BLaER1 treated with 17β-estradiol and CSF1 and Interleukin-3, amounts not matched to agents 10 nM and 100 nM (cell line): Measurements from ENCODE around the gene MED12L.

Experiments
- H3K27ac ChIP-seq, 11 experiments: shearing (Covaris generic); formaldehyde crosslinking; 2 replicates each; pipeline ENCODE4 v1.8.1; 2022
- H3K27me3 ChIP-seq, 11 experiments: shearing (Covaris generic); formaldehyde crosslinking; 2 replicates each; pipeline ENCODE4 v1.8.1; 2022
- H3K36me3 ChIP-seq, 11 experiments: shearing (Covaris generic); formaldehyde crosslinking; 2 replicates each; pipeline ENCODE4 v1.8.1; 2022
- H3K4me1 ChIP-seq, 10 experiments: shearing (Covaris generic); formaldehyde crosslinking; 2 replicates each; pipeline ENCODE4 v1.8.1; 2022
- H3K4me2 ChIP-seq, 11 experiments: shearing (Covaris generic); formaldehyde crosslinking; 2 replicates each; pipeline ENCODE4 v1.8.1; 2022
- H3K4me3 ChIP-seq, 10 experiments: shearing (Covaris generic); formaldehyde crosslinking; 2 replicates each; pipeline ENCODE4 v1.8.1; 2022
- H3K9ac ChIP-seq, 11 experiments: shearing (Covaris generic); formaldehyde crosslinking; 2 replicates each; pipeline ENCODE4 v1.8.1; 2022
- H3K9me3 ChIP-seq, 11 experiments: shearing (Covaris generic); formaldehyde crosslinking; replicated peaks in 1 of 11; 2 replicates each; pipeline ENCODE4 v1.8.1; 2022
- H4K20me1 ChIP-seq, 11 experiments: shearing (Covaris generic); formaldehyde crosslinking; 2 replicates each; pipeline ENCODE4 v1.8.1; 2022
- Cebpa-rat ChIP-seq, 11 experiments: shearing (Covaris generic); IDR thresholded peaks; 2 replicates each; pipeline ENCODE4 v1.8.1; 2022

The MED12L gene

DNA sequence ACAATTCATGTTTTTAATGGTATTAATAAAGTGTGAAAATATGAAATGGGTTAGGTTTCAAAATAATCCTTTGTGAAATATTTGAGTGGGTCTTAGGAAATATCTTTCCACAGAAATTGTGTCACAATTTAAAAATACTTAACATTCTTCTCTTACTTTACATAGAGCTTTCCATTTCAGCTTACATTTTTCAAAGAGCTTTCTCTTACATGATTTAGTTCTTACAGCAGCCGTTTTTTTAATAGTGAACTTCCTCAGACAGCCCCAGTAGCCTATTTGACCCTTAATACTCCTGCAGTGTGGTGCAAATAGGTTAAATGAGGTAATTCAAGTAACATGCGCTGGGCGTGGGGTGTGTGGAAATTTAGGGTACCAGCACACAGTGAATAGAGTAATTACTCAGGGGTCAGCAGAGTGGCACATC lies 277.3 kb downstream of the MED12L start:
- Histone ChIP-seq H3K9ac (no peak overlapping the region), H3K36me3 (peaks cover 0 to 13% (median 5%) of the 10 kb centered on the region in 11 experiments; a peak in 4 of 22 replicates), H3K27ac (no peak overlapping the region), H3K27me3 (no peaks in the 10 kb centered on the region), H4K20me1 (no peaks in the 10 kb centered on the region), H3K4me3 (no peak overlapping the region), H3K9me3 (no peaks in the 10 kb centered on the region), H3K4me2 (no peak overlapping the region), H3K4me1 (peaks cover 0 to 20% (median under 1%) of the 10 kb centered on the region in 10 experiments; a peak in 8 of 20 replicates)
- TF ChIP-seq Cebpa-rat (IDR thresholded peaks at IDR 0.05), result no peak

DNA sequence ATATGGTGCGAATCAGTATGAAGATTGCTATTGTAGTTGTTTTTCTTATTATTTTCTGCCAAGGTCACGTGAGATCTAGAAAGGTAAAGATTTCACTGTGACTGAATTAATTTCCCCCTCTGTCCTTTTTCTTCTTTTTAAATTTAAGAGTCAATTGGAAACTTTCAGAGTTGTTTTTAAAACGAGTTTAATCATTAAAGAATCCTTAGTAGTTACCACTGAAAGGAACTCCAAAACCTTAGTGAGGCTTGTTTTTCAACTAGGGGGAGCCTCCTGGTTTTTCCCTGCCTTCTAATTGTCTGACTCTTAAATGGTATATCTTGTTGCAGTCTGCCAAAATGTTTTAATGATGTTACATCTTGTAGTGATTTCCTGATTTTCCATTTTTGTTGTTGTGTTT lies 281.5 kb downstream of the MED12L start:
- H3K4me1 ChIP-seq, result peaks cover 0 to 6% (median 0%) of the 10 kb centered on the region in 10 experiments; a peak in 1 of 20 replicates
- no peak overlapping the region for H3K27ac ChIP-seq
- H3K4me3 ChIP-seq, result no peak overlapping the region
- no peak overlapping the region for H3K4me2 ChIP-seq
- H3K27me3 ChIP-seq, result no peaks in the 10 kb centered on the region
- peaks cover 0 to 13% (median 5%) of the 10 kb centered on the region in 11 experiments; a peak in 4 of 22 replicates for H3K36me3 ChIP-seq
- no peaks in the 10 kb centered on the region for H3K9me3 ChIP-seq
- no peak for TF ChIP-seq Cebpa-rat (IDR thresholded peaks at IDR 0.05)
- no peak overlapping the region for H3K9ac ChIP-seq
- no peaks in the 10 kb centered on the region for H4K20me1 ChIP-seq

DNA sequence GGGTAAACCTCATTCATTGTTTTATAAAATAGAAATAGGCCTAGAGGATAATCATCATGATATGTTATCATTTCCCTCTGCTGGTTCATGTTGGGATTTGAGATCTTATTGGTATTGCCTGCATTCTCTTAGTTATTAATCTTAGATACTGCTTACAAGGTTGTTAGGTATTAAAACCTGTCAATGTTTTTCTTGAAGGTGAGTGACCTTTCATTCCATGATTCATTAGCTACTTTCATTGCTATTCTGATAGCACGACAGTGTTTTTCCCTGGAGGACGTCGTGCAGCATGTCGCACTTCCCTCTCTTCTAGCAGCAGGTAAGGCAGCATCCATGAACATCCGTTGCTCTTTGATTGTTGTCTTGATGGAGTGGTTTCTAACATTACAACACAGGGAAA lies 282.0 kb downstream of the MED12L start:
- H3K4me1 ChIP-seq, result peaks cover 0 to 6% (median 0%) of the 10 kb centered on the region in 10 experiments; a peak in 1 of 20 replicates
- H3K27ac ChIP-seq, result no peak overlapping the region
- H4K20me1 ChIP-seq, result no peaks in the 10 kb centered on the region
- H3K27me3 ChIP-seq, result no peaks in the 10 kb centered on the region
- no peak overlapping the region for H3K4me2 ChIP-seq
- no peaks in the 10 kb centered on the region for H3K9me3 ChIP-seq
- no peak for TF ChIP-seq Cebpa-rat (IDR thresholded peaks at IDR 0.05)
- H3K36me3 ChIP-seq, result peaks cover 0 to 13% (median 3%) of the 10 kb centered on the region in 11 experiments; a peak in 3 of 22 replicates
- H3K9ac ChIP-seq, result no peak overlapping the region
- H3K4me3 ChIP-seq, result no peak overlapping the region

DNA sequence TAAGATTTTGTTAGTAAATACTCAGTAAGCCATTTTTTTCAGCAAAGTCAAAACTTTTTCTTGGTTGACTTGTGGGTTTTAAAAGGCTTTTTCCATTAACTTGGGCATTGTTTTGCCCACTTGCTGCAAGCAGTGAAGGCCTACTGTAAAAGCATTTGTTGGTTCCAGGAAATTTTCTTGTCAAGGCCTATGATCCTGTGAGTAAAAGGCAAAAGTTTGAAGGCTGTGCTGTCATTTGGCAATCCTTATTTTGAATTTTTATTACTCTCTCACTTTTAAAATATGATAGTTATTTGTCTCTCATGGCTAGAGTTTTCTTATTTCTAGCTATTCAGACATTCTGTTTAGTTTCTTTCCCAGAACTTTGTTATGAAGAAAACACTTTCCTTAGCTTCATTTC lies 286.1 kb downstream of the MED12L start:
- peaks cover 0 to 9% (median 0%) of the 10 kb centered on the region in 11 experiments; a peak in 2 of 22 replicates for H3K36me3 ChIP-seq
- H3K4me1 ChIP-seq, result no peaks in the 10 kb centered on the region
- no peak overlapping the region for H3K4me3 ChIP-seq
- H3K9me3 ChIP-seq, result no peaks in the 10 kb centered on the region
- H3K9ac ChIP-seq, result no peak overlapping the region
- no peak for TF ChIP-seq Cebpa-rat (IDR thresholded peaks at IDR 0.05)
- no peak overlapping the region for H3K4me2 ChIP-seq
- no peaks in the 10 kb centered on the region for H3K27me3 ChIP-seq
- H4K20me1 ChIP-seq, result no peaks in the 10 kb centered on the region
- H3K27ac ChIP-seq, result no peak overlapping the region

DNA sequence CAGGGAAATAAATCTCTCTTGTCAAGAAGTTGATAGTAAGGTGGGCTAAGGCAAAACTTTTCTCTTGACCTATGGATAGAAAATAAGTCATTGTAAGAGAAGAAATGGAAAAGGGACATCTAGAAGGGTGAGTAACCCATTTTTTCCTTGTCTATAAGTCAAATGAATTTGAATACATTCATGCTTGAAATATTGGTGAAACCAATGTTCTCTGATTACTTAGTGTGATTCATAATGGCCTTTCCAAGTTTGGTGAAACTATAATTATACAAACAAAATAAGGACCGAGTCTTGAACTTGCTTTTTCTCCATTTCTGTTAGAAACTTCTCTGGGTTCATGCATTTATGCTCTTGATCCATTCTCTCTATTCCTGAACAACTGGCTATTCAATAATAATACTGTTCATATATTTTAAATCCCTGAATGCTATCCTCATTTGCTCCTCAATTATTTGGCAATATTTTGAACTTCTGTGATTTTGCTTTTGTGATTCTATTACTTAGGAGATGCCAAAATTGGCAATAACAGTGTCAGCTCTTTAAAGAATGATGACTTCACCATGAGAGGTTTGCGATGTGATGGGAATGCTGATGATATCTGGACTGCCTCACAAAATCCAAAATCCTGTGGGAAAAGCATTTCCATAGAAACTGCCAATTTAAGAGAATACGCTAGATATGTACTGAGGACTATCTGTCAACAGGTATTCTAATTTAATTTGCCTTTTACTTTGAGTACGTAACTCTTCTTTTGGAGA lies 286.8 kb downstream of the MED12L start:
- H3K36me3 ChIP-seq, result peaks cover 0 to 9% (median 0%) of the 10 kb centered on the region in 11 experiments; a peak in 3 of 22 replicates
- no peak overlapping the region for H3K9ac ChIP-seq
- H3K4me1 ChIP-seq, result no peaks in the 10 kb centered on the region
- no peak overlapping the region for H3K27ac ChIP-seq
- no peaks in the 10 kb centered on the region for H3K27me3 ChIP-seq
- H3K4me3 ChIP-seq, result no peak overlapping the region
- H3K9me3 ChIP-seq, result no peaks in the 10 kb centered on the region
- no peak for TF ChIP-seq Cebpa-rat (IDR thresholded peaks at IDR 0.05)
- no peak overlapping the region for H3K4me2 ChIP-seq
- H4K20me1 ChIP-seq, result no peaks in the 10 kb centered on the region

DNA sequence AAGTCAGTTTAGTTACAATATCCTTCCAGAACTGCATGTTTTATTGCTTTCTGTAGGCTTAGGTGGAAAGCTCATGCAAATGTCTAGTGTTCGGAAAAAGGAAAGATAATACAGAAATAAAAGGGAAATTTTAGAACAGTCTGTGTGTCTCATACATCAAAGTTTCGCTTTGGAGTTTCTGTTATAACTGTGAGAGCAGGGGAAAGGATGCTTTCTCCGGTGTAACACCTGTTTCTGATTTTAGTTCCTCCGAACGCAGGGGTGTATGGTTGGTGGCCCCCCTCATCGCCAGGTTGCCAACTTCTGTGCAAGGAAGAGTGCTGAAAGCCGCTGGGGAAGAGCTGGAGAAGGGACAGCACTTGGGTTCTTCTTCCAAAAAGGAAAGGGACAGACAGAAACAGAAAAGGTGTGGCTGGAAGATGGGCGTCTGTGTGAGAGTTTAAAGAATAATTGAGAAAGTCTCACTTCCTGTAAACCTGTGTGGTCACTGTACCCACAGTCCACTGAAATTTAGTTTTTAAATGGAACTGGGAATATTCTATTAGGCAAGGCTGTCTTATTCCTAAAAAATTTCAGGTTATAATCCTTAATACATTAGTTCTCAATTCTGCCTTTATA lies 292.4 kb downstream of the MED12L start:
- Histone ChIP-seq H3K4me3 (no peak overlapping the region), H3K9ac (no peak overlapping the region), H3K4me1 (peaks cover 5 to 46% (median 13%) of the 10 kb centered on the region in 10 experiments), H4K20me1 (no peaks in the 10 kb centered on the region), H3K9me3 (no peaks in the 10 kb centered on the region), H3K36me3 (peaks cover 0 to 12% (median 0%) of the 10 kb centered on the region in 11 experiments; a peak in 3 of 22 replicates), H3K4me2 (no peak overlapping the region), H3K27ac (no peak overlapping the region), H3K27me3 (no peaks in the 10 kb centered on the region)
- no peak for TF ChIP-seq Cebpa-rat (IDR thresholded peaks at IDR 0.05)

DNA sequence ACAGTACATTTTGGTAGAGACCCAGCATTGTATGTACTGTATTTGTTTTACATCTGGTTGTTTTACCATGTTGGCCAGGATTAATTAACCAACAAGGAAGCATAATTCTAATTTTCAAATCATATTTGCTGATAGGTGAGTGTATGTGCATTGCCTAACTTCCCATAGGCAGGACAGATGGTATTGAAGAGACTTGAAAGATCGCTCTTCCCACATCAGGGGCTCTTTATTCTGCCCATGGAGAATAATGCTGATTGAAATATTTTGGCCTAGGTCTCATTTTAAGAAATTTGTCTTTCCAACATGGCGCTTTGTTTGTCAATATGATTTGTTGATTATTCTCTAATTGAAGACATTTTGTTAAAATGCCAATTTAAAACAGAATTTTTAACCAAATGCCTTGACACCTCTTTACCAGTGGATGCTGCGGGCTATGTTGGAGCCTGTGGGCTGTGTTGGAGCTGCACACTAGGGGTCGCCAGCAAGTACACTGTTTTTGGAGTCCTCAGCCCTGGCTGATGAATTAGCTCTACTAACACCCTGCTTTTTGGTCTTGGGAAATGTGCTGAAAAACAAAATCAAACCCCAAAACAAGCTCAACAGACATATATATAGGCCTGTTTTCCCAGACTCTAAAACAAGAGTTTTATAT lies 293.7 kb downstream of the MED12L start:
- Histone ChIP-seq H4K20me1 (no peaks in the 10 kb centered on the region), H3K4me2 (peak overlapping the region in 1 of 11 experiments; percentile 30; a peak in 2 of 22 replicates), H3K9me3 (no peaks in the 10 kb centered on the region), H3K27ac (no peak overlapping the region), H3K36me3 (peaks cover 0 to 12% (median 0%) of the 10 kb centered on the region in 11 experiments; a peak in 3 of 22 replicates), H3K4me1 (peaks cover 16 to 58% (median 26%) of the 10 kb centered on the region in 10 experiments), H3K4me3 (no peak overlapping the region), H3K27me3 (no peaks in the 10 kb centered on the region), H3K9ac (no peak overlapping the region)
- TF ChIP-seq Cebpa-rat (IDR thresholded peaks at IDR 0.05), result no peak

DNA sequence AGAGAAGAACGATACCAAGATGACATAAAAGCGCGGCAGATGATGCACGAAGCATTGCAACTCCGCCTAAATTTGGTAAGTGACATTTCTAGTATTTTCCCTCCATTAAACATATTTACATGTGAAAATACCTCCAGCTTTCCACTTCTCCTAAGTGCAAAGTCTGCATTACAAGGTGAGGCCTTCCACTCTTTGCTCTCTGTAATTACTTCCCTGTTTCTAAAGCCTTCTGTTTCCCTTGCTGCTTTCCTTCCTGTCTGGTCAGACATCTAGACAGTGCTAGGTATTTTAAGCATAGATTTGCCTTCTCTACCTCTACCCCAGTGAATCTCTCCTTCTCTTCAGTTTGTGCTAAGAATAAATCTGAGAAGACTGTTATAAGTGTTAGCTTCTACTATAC lies 297.2 kb downstream of the MED12L start:
- no peaks in the 10 kb centered on the region for H4K20me1 ChIP-seq
- H3K9ac ChIP-seq, result peak overlapping the region in 3 of 11 experiments; percentile 43 to 73 (median 68); a peak in 5 of 22 replicates
- no peaks in the 10 kb centered on the region for H3K27me3 ChIP-seq
- peaks cover 27 to 87% (median 49%) of the 10 kb centered on the region in 10 experiments for H3K4me1 ChIP-seq
- peak overlapping the region in 10 of 11 experiments; percentile 23 to 85 (median 59); a peak in 14 of 22 replicates for H3K27ac ChIP-seq
- no peak for TF ChIP-seq Cebpa-rat (IDR thresholded peaks at IDR 0.05)
- H3K9me3 ChIP-seq, result no peaks in the 10 kb centered on the region; a peak in 1 of 22 replicates
- peaks cover 0 to 12% (median 0%) of the 10 kb centered on the region in 11 experiments; a peak in 2 of 22 replicates for H3K36me3 ChIP-seq
- peak overlapping the region in 4 of 10 experiments; percentile 29 to 55 (median 46); a peak in 5 of 20 replicates for H3K4me3 ChIP-seq
- H3K4me2 ChIP-seq, result peak overlapping the region; percentile 49 to 93 (median 66)
